HEK293T (cell line): ENCODE results near the gene LPGAT1.
A peak's percentile ranks its signal among the peaks of the same experiment; 100 is the strongest.
"Not testable (repeated sequence)": the region's sequence is repeated elsewhere in the genome, so short reads cannot be mapped to it uniquely, and the experiment has no call there.

Experiments
- CTCF ChIA-PET: fragments of 350-600 bp; formaldehyde crosslinking; extraction: SDS; loops from one replicate; lab custom pipeline; 2021; ENCODE audit warnings: antibody characterized with exemption, inconsistent platforms; lab: Yijun Ruan, JAX
- POLR2A ChIA-PET: fragments of 350-600 bp; formaldehyde crosslinking; extraction: SDS; loops from one replicate; lab custom pipeline; 2020; ENCODE audit warnings: antibody characterized with exemption, inconsistent platforms; lab: Yijun Ruan, JAX
- DNase-seq: peaks from one replicate; pipeline ENCODE4 v3.0.0; 2012; ENCODE audit warnings: mixed read lengths; ENCODE audit errors: extremely low spot score
- ARNT ChIP-seq: fragments of 450-650 bp; IDR thresholded peaks from 2 replicates; pipeline ENCODE4 v1.6.1; 2017; ENCODE audit warnings: mild to moderate bottlenecking
- BHLHE40 ChIP-seq: fragments of 450-650 bp; IDR thresholded peaks from 2 replicates; pipeline ENCODE4 v1.6.1; 2016; ENCODE audit warnings: mild to moderate bottlenecking, moderate library complexity, borderline replicate concordance
- CTBP1 ChIP-seq: fragments of 450-650 bp; IDR thresholded peaks from 2 replicates; pipeline ENCODE4 v1.6.1; 2016; ENCODE audit warnings: borderline replicate concordance
- ELF4 ChIP-seq: fragments of 450-650 bp; IDR thresholded peaks from 2 replicates; pipeline ENCODE4 v1.6.1; 2017; ENCODE audit warnings: antibody characterized with exemption
- FOXA1 ChIP-seq: fragments of 450-650 bp; IDR thresholded peaks from 2 replicates; pipeline ENCODE4 v1.6.1; 2016; ENCODE audit warnings: mild to moderate bottlenecking
- FOXK2 ChIP-seq: fragments of 450-650 bp; IDR thresholded peaks from 2 replicates; pipeline ENCODE4 v1.6.1; 2016; ENCODE audit warnings: mild to moderate bottlenecking
- FOXM1 ChIP-seq: fragments of 450-650 bp; IDR thresholded peaks from 2 replicates; pipeline ENCODE4 v1.6.1; 2017; ENCODE audit warnings: mild to moderate bottlenecking, borderline replicate concordance
- HDGF ChIP-seq: fragments of 450-650 bp; IDR thresholded peaks from 2 replicates; pipeline ENCODE4 v1.6.1; 2017; ENCODE audit warnings: antibody characterized with exemption, borderline replicate concordance
- L3MBTL2 ChIP-seq: fragments of 450-650 bp; conservative IDR thresholded peaks from 2 replicates; pipeline ENCODE4 v1.6.1; 2016; ENCODE audit warnings: mild to moderate bottlenecking
- LEF1 ChIP-seq: fragments of 450-650 bp; IDR thresholded peaks from 2 replicates; pipeline ENCODE4 v1.6.1; 2017; ENCODE audit warnings: mild to moderate bottlenecking, borderline replicate concordance
- NFRKB ChIP-seq: fragments of 450-650 bp; IDR thresholded peaks from 2 replicates; pipeline ENCODE4 v1.6.1; 2016; ENCODE audit warnings: mild to moderate bottlenecking, moderate library complexity
- PKNOX1 ChIP-seq: fragments of 450-650 bp; IDR thresholded peaks from 2 replicates; pipeline ENCODE4 v1.6.1; 2016
- SP1 ChIP-seq: fragments of 450-650 bp; IDR thresholded peaks from 2 replicates; pipeline ENCODE4 v1.6.1; 2017
- SUZ12 ChIP-seq: fragments of 450-650 bp; IDR thresholded peaks from 2 replicates; pipeline ENCODE4 v1.6.1; 2016; ENCODE audit warnings: mild to moderate bottlenecking
- TARDBP ChIP-seq: fragments of 450-650 bp; IDR thresholded peaks from 2 replicates; pipeline ENCODE4 v1.6.1; 2016
- ZNF384 ChIP-seq: fragments of 450-650 bp; IDR thresholded peaks from 2 replicates; pipeline ENCODE4 v1.6.1; 2016

LPGAT1 gene

GRCh38 chr1:211830328-211831142 is at the start of gene LPGAT1:
Gene LPGAT1 (minus strand): TSS chr1:211830763. CDS start chr1:211829296, 1,467 bp downstream.
- ChIA-PET CTCF (interaction anchor here (1.4 to 1.6 kb wide), 3 partner anchors 16 to 135 kb away, joined by 3 to 7 read pairs (median 5); no protein-coding TSS in a partner anchor), POLR2A (no interaction called here)
- DNase-seq = peak; percentile 91
- TF ChIP-seq PKNOX1 (no peak), ARNT (0 out of 2 replicates have a peak, but pooled peaks have one; percentile 13)

GRCh38 chr1:211879475-211879874 is 48.9 kb upstream of the LPGAT1 start:
- CTCF ChIA-PET = no interaction called here
- DNase-seq = no peak

GRCh38 chr1:211876851-211877590 is 46.5 kb upstream of the LPGAT1 start:
- TF ChIP-seq HDGF (no peak), CTBP1 (no peak), ZNF384 (no peak), PKNOX1 (no peak), SP1 (no peak), FOXA1 (no peak), TARDBP (no peak), BHLHE40 (no peak), ARNT (no peak), FOXK2 (no peak), SUZ12 (no peak), ELF4 (no peak), NFRKB (no peak), L3MBTL2 (no peak), LEF1 (no peak), FOXM1 (no peak)
- DNase-seq = no peak
- CTCF ChIA-PET = interaction anchor here (0.6 kb wide), 1 partner anchor 491 kb away, joined by 3 read pairs; no protein-coding TSS in a partner anchor
- POLR2A ChIA-PET = no interaction called here

More at GRCh38 chr1:211879475-211879874, 48.9 kb upstream of the LPGAT1 start:
- TF ChIP-seq BHLHE40 (no peak), CTBP1 (no peak), SUZ12 (no peak), LEF1 (no peak), ARNT (no peak), FOXA1 (no peak), L3MBTL2 (no peak), ELF4 (no peak), ZNF384 (no peak), FOXM1 (no peak)
- POLR2A ChIA-PET = no interaction called here

- DNase-seq = no peak
- TF ChIP-seq CTBP1 = no peak
- TF ChIP-seq FOXK2 = no peak
- no peak for TF ChIP-seq FOXM1
- POLR2A ChIA-PET = no interaction called here
- CTCF ChIA-PET = interaction anchor here (1.5 kb wide), 1 partner anchor 178 kb away, joined by 4 read pairs; no protein-coding TSS in a partner anchor
Observed at GRCh38 chr1:211875541-211875940, 45.0 kb upstream of the LPGAT1 start.

- no peak for DNase-seq
- ChIA-PET CTCF (interaction anchor here (1.5 kb wide), 1 partner anchor 178 kb away, joined by 4 read pairs; no protein-coding TSS in a partner anchor), POLR2A (no interaction called here)
- TF ChIP-seq TARDBP = no peak
- TF ChIP-seq ELF4 = no peak
- no peak for TF ChIP-seq SUZ12
- TF ChIP-seq HDGF = no peak
- TF ChIP-seq ARNT = no peak
- no peak for TF ChIP-seq NFRKB
- TF ChIP-seq L3MBTL2 = no peak
- no peak for TF ChIP-seq FOXM1
- TF ChIP-seq LEF1 = no peak
- TF ChIP-seq PKNOX1 = no peak
- TF ChIP-seq CTBP1 = no peak
- TF ChIP-seq FOXK2 = no peak
- no peak for TF ChIP-seq BHLHE40
- TF ChIP-seq FOXA1 = no peak
- no peak for TF ChIP-seq SP1
- no peak for TF ChIP-seq ZNF384
Observed at GRCh38 chr1:211874521-211875347, 44.2 kb upstream of the LPGAT1 start.

- POLR2A ChIA-PET, CTCF ChIA-PET, DNase-seq: not testable (repeated sequence)
Observed at GRCh38 chr1:211873731-211874130, 43.2 kb upstream of the LPGAT1 start.
